Ammon's horn (tissue), 1 donor: ENCODE data around the gene FTSJ3.
"Not testable (repeated sequence)": the region's sequence is repeated elsewhere in the genome, so short reads cannot be mapped to it uniquely, and the experiment has no call there.

Experiments
- DNase-seq: peaks from one replicate; pipeline ENCODE4 v3.0.0-alpha.2; 2016; ENCODE audit warnings: low spot score

FTSJ3 gene

GRCh38 chr17:63827002-63827800 is at the start of gene FTSJ3, which contains the start of gene PSMC5:
TSS of gene FTSJ3 (minus strand) at chr17:63827663. CDS start at chr17:63826902, 761 bp downstream.
TSS of gene PSMC5 (plus strand) at chr17:63827431. CDS start at chr17:63827491, 60 bp downstream.
- peak; percentile 99 for DNase-seq

- DNase-seq, result not testable (repeated sequence)
Observed at GRCh38 chr17:63874693-63875092, 47.2 kb upstream of the FTSJ3 start.

- DNase-seq, result not testable (repeated sequence)
Observed at GRCh38 chr17:63874061-63874626, 46.7 kb upstream of the FTSJ3 start.

- not testable (repeated sequence) for DNase-seq
Observed at GRCh38 chr17:63873577-63873976, 46.1 kb upstream of the FTSJ3 start, which contains the start of gene CSH2. TSS of gene CSH2 (minus strand) at chr17:63873677. CDS start at chr17:63873614, 63 bp downstream.

- not testable (repeated sequence) for DNase-seq
Observed at GRCh38 chr17:63871646-63872365, 44.3 kb upstream of the FTSJ3 start.

GRCh38 chr17:63870292-63870665 is 42.8 kb upstream of the FTSJ3 start:
- not testable (repeated sequence) for DNase-seq

GRCh38 chr17:63869491-63870291 is 42.2 kb upstream of the FTSJ3 start:
- DNase-seq, result not testable (repeated sequence)

- not testable (repeated sequence) for DNase-seq
Observed at GRCh38 chr17:63866625-63867024, 39.2 kb upstream of the FTSJ3 start.

- DNase-seq, result no peak
Observed at GRCh38 chr17:63859257-63859656, 31.8 kb upstream of the FTSJ3 start.

- not testable (repeated sequence) for DNase-seq
Observed at GRCh38 chr17:63856425-63856824, 29.0 kb upstream of the FTSJ3 start.

- no peak for DNase-seq
Observed at GRCh38 chr17:63855185-63855584, 27.7 kb upstream of the FTSJ3 start.

- DNase-seq, result no peak
Observed at GRCh38 chr17:63854709-63855108, 27.2 kb upstream of the FTSJ3 start.

- DNase-seq, result no peak
Observed at GRCh38 chr17:63853260-63853659, 25.8 kb upstream of the FTSJ3 start.

GRCh38 chr17:63850401-63850800 is 22.9 kb upstream of the FTSJ3 start:
- no peak for DNase-seq

- DNase-seq, result peak; percentile 91
Observed at GRCh38 chr17:63848834-63849689, 21.6 kb upstream of the FTSJ3 start.

- DNase-seq, result no peak
Observed at GRCh38 chr17:63847525-63848249, 20.2 kb upstream of the FTSJ3 start.

GRCh38 chr17:63845509-63845908 is 18.0 kb upstream of the FTSJ3 start:
- DNase-seq, result no peak

- DNase-seq, result no peak
Observed at GRCh38 chr17:63843910-63844677, 16.6 kb upstream of the FTSJ3 start.

GRCh38 chr17:63843387-63843888 is 16.0 kb upstream of the FTSJ3 start:
- not testable (repeated sequence) for DNase-seq
